HL-60 (cell line): ENCODE results near the gene ZNF76.

Source experiments
- CTCF ChIP-seq: IDR thresholded peaks from one replicate; pipeline ENCODE4 v1.5.1; 2011; ENCODE audit warnings: low read length, control low read depth, inconsistent platforms; ENCODE audit not compliant: insufficient read depth
- GABPA ChIP-seq: IDR thresholded peaks from 2 replicates; pipeline ENCODE4 v1.6.1; 2012; ENCODE audit warnings: low read depth
- POLR2AphosphoS5 ChIP-seq: IDR thresholded peaks from 2 replicates; pipeline ENCODE4 v1.6.1; 2012; ENCODE audit warnings: low read depth
- REST ChIP-seq: IDR thresholded peaks from 2 replicates; pipeline ENCODE4 v1.6.1; 2012; ENCODE audit warnings: low read depth; ENCODE audit not compliant: insufficient replicate concordance
- SPI1 ChIP-seq: IDR thresholded peaks from 2 replicates; pipeline ENCODE4 v1.6.1; 2012; ENCODE audit warnings: low read depth, mild to moderate bottlenecking, borderline replicate concordance

- TF ChIP-seq POLR2AphosphoS5 = no peak
- no peak for TF ChIP-seq CTCF
- TF ChIP-seq REST = no peak
- TF ChIP-seq SPI1 = no peak
- TF ChIP-seq GABPA = no peak
Measured at GRCh38 chr6:35229304-35229703, 30.2 kb upstream of the ZNF76 start.
